HCT116 (cell line): Measurements from ENCODE around the gene PATE2.

Source experiments
- CTCF ChIP-seq, 3 experiments: fragments of 200-600 bp in 1 of 3; sonication (generic) in 1 of 3; IDR thresholded peaks in 2 of 3; conservative IDR thresholded peaks in 1 of 3; 2 replicates each; pipeline ENCODE4 v1.5.1; 2012 to 2017; ENCODE audit warnings: low read depth in 2 of 3, low read length in 2 of 3, antibody characterized with exemption in 1 of 3, borderline replicate concordance in 1 of 3, control low read depth in 1 of 3, mild to moderate bottlenecking in 1 of 3, mixed read lengths in 1 of 3, mixed run types in 1 of 3, moderate library complexity in 1 of 3; ENCODE audit not compliant: insufficient read depth in 1 of 3
- EGR1 ChIP-seq: IDR thresholded peaks from 2 replicates; pipeline ENCODE4 v1.6.1; 2012; ENCODE audit warnings: low read depth
- SIN3A ChIP-seq: IDR thresholded peaks from 2 replicates; pipeline ENCODE4 v1.6.1; 2012; ENCODE audit warnings: low read depth
- ZBTB33 ChIP-seq: IDR thresholded peaks from 2 replicates; pipeline ENCODE4 v1.6.1; 2011; ENCODE audit warnings: mild to moderate bottlenecking, low read length, moderate library complexity; ENCODE audit not compliant: insufficient replicate concordance; ENCODE audit errors: extremely low read depth

- TF ChIP-seq CTCF (IDR thresholded peaks at IDR 0.05 in 2 of 3, conservative IDR thresholded peaks at IDR 0.05 in 1 of 3; ENCODE audit: borderline replicate concordance in 1 of 3, insufficient read depth in 1 of 3, low read depth in 2 of 3, low read length in 2 of 3) (no peak), ZBTB33 (no peak), SIN3A (no peak), EGR1 (no peak)
Observed at GRCh38 chr11:125778728-125779127, at the start of gene PATE2.
